GM19099 (cell line): Measurements from ENCODE around the gene AMH.

ENCODE experiments used
- POLR2A ChIP-seq: IDR thresholded peaks from 3 replicates; pipeline ENCODE4 v1.6.1; 2011; ENCODE audit warnings: low read depth; ENCODE audit not compliant: insufficient read length; ENCODE audit errors: extremely low read depth

AMH gene

GRCh38 chr19:2275588-2276428 is 26.7 kb downstream of the AMH start:
- no peak for TF ChIP-seq POLR2A

DNA sequence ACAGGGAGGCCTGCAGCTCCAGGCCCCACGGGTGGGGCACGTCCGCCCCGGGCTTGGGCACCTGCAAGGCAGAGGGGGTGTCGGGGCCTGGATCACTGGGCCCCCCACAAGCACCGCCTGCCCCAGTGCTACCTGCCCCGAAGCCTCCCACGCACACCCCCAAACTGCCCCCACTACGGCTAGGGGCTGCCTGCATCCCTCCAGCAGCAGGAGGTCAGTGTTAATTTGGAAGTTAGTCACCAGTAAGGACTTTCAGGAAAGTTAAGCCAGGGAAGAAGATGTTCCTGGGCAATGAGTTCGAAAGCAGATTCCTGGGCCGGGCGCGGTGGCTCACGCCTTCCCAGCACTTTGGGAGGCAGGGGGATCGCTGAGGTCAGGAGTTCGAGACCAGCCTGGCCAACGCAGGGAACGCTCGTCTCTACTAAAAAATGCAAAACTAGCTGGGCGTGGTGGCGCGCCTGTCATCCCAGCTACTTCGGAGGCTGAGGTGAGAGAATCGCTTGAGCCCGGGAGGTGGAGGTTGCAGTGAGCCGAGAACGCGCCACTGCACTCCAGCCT is 27.4 kb downstream of the AMH start:
- no peak for TF ChIP-seq POLR2A

DNA sequence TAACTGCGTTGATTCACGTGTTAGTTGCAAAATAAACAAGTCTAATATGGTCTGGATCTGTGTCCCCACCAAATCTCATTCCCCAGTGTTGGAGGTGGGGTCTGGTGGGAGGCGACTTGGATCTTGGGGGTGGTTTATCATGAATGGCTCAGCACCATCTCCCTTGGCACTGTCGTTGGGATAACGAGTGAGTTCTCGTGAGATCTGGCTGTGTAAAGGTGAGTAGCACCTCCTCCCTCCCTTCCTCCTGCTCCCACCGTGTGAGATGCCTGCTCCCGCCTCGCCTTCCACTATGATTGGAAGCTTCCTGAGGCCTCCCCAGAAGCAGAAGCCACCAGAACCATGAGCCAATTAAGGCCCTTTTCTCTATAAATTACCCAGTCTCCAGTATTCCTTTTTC is 28.0 kb downstream of the AMH start:
- TF ChIP-seq POLR2A, result no peak

- TF ChIP-seq POLR2A, result no peak
Measured at GRCh38 chr19:2278459-2279158, 29.5 kb downstream of the AMH start.

DNA sequence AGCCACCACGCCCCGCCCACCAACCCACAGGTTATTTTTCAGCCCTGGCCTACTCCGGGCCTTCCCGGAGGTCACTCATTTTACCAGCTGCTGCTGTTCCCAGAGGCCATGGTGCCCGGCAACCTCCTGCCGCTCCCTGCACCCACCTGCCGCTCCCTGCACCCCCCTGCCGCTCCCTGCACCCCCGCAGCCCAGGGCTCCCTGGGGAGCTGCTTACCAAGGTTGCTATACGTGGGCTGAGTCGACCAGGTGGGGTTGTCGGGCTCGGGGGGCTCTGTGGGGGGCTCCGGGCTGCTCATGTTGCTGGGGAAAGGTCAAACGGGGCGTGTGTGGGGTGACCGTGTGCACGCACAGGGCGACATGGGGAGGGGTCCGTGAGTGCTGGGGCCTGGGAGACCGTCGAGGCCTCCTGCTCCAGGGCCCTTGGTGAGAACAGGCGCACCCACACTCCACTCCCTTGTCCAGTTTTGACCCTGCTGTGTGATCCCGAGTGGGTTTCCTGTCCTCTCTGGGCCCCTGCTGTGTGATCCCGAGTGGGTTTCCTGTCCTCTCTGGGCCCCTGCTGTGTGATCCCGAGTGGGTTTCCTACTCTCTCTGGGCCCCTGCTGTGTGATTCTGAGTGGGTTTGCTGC is 31.6 kb downstream of the AMH start:
- TF ChIP-seq POLR2A, result no peak

DNA sequence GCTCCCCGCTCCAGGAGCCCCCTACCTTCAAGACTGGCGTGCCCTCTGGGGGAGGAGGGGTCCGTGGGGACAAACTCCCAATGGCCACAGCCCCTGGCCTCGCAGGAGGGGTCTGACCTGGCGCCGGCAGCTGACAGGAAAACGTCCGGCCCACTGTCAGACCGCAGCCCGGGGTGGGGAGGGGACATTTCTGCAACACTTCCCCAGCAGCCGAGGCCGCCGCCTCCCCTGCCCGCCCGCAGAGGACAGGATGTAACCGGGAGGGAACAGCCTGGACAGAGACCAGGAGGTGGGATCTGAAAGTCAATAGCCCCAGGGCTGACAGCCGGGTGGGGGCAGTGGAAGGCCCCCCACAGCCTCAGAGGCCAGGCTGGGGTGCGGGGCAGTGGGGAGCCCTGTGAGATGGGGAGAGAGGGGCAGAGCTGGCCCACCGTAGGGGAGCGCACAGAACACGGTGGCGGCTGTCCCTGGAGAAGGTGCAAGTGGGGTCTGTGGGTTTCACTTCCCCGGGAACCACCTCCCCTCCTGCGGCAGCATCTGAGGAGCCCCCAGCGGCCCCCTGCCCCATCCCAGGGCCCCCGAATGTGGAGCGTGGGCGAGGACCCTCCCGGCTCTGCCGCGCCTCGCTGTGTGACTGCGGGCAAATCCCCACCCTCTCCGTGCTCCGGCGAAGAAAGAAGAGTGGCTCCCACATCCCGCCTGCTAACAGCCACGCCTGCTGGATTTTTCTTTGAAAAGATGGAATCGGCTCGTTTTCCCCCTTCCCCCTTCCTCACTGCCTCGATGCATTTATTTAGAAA is 33.1 kb downstream of the AMH start, which contains the start of gene PEAK3:
Gene PEAK3, minus strand, starts transcription at position 114 of the 800 bp plus-strand sequence. CDS start 1,244 bp downstream, outside the sequence.
- TF ChIP-seq POLR2A, result no peak

DNA sequence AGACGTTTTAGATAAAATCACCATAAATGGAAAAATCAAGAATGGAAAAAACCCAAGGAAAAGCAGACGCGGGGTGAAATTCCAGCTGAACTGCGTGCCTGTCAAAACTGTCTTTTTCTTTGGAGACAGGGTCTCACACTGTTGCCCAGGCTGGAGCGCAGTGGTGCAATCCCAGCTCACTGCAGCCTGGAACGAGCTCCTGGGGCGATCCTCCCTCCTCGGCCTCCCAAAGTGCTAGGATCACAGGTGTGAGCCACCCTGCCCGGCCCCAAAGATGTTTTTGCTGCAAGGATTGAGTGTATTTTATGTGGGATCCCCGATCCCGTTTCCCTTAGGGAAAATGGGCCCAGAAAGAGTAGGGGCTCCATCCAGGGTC is 33.7 kb downstream of the AMH start:
- TF ChIP-seq POLR2A, result no peak

GRCh38 chr19:2283835-2284507 is 34.8 kb downstream of the AMH start:
- TF ChIP-seq POLR2A, result no peak

DNA sequence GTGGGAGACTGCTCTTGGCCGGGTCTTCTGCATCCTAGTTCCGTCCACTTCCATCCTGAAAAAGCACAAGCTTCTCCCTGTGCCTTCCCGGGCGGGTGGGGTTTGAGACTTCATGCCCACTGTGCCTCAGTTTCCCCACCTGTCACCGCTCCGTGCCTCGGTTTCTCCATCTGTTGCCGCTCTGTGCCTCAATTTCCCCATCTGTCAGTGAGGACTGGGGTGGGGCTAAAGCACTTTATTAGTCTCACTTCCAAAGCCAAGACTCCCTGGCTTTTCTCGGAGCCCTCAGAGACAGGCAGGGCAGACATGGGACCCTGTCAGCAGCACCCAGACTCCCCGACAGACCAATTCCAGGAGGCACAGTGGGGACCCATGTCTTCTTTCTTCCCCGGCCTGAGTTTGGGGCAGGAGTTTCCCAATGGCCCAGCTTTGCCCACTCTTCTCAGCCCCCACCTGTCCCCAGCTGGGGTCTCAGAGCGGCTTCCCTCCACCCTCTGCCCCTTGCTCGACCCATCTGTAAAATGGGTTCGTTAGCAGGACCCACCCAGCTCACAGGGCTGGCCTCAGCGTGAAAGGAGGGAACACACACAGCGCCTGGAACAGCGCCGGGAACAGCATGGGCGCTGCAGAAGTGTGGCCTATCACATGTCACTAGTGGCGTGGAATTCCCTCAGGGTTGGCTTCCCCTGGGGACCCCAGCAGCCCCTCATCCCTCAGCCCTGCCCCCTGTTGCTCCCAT is 37.4 kb downstream of the AMH start:
- TF ChIP-seq POLR2A, result no peak

- no peak for TF ChIP-seq POLR2A
Measured at GRCh38 chr19:2287585-2288337, 38.6 kb downstream of the AMH start.

DNA sequence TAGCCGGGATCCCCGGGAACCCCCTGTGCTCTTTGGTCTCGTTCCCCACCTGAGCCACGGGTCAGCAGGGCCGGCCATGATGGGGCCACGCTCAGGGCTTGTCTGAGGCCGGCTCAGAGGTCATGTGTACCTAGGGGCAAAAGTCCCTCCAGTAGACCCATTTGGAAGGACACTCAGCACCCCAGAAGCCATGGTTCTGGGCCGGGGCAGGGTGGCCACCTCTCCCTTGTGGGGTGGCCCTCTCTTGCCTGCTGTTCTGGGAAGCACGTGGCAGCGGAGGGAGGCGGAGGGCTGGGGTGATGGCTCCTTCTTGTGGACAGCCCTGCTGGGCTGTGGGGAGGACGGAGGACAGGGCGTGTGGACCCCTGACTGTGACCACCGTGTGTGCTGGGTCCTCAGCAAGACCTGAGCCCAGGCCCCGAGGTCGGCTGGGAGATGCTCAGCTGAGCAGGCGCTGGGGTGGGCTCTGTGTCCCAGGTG is 39.3 kb downstream of the AMH start:
- no peak for TF ChIP-seq POLR2A
